ENCODE data around the gene HEATR5A.

The HEATR5A gene

DNA sequence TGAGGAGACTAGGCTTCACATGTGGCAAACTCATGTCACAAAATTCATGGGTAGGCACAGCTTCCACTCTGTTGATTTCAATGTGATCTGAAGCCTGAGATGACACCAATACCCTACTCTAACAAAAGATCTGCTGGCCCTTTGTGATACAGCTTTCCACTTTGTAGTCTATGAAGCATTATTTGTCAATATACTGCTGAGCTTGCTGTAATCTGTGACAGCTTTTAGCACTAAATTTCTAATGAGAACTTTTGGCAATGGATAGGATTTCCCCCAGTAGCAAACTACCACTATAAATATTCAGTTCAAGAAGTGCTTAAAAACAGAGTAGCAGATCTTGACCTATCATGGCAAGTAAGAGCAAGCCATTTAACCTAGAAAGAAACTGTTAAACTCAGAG is 5.6 kb upstream of the HEATR5A start:
- no peak for DNase-seq

DNA sequence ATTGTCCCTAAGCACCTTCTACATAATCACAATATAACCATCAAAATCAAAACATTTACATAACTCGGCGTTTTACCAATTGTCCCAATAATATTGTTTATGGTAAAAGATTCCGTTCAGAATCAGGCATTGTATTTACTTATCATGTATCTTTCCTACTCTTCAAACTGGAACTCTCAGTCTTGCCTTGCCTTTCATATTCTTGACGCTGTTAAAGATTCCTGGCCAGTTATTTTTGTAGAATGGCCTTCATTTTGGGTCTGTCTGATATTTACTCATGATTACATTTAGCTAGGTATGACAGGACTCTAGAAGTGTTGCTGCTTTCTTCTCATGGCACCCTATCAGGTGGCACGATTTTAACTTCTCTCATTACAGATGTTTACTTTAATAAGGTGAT is 850 bp upstream of the HEATR5A start:
- DNase-seq, result no peak

DNA sequence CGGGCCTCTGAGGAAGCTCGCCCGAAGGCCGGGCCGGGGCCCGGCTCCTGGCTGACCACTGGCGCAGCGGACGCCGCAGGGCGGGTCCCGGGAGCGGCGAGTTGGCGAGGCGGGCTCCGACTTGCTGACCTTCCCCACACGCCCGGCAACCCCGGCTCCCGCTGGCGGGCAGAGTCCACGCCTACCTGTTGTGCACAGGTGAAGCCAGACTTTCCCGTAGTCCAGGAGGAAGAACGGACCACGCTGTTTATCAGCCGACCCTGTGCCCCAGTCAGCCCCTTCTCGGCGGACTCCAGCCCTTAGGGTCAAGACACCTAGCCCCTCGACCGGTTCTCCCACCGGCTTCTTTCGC is 407 bp downstream of the HEATR5A start:
- peak; percentile 64 to 86 (median 78) for DNase-seq

DNA sequence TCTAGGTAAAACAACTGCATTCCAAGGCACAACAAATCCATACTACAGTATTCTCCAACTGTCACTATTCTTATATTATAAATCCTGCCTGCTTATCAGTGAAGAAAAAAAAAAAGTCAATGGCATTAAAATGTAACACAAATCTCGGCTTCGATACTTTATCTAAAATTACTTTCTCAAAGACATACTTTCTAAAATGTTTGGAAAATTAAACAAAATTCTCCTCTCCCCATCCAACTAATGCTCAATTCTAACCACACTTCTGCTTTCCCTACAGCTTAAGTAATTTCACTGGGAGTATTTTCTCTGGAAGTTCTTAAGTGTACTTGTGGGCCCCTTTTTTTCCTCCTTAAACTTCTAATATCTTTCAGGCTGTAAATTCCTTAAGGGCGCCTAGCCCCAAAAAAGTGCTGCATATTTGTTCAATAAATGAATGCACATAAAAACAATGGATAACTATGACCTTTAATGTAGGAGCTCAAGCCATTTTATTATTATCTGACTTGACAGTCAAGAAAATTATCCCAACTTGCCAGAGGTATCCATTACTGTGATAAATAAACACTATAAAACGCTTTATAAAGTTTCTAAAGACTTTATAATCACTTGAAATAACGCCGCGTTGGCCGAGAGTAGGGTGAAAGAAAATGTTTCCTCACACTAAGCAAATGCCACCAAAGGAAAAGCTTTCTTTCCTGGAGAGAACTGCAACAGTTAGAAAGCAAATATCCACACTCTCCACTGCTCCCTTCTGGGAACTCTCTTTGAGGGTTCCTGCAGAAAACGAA is 977 bp downstream of the HEATR5A start:
- DNase-seq, result peak in 1 of 3 experiments; percentile 46

DNA sequence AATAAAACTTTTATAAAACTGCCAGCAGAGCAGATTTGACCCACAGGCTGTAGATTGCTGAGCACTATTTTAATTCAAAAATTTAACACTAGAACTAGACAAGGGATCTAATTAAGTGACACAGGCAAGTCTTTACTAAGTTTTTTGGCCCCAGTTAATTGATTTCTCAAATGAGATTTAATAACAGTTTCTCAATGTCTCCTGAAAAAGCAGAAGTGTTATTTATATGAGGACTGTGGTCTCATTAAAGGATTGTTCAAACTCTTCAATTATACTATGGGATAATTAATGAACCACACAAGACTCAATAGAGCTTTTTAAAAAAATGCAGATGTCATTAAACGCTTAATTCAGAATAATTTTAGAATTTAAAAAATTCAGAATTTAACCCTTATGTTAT is 1.9 kb downstream of the HEATR5A start:
- no peak for DNase-seq

DNA sequence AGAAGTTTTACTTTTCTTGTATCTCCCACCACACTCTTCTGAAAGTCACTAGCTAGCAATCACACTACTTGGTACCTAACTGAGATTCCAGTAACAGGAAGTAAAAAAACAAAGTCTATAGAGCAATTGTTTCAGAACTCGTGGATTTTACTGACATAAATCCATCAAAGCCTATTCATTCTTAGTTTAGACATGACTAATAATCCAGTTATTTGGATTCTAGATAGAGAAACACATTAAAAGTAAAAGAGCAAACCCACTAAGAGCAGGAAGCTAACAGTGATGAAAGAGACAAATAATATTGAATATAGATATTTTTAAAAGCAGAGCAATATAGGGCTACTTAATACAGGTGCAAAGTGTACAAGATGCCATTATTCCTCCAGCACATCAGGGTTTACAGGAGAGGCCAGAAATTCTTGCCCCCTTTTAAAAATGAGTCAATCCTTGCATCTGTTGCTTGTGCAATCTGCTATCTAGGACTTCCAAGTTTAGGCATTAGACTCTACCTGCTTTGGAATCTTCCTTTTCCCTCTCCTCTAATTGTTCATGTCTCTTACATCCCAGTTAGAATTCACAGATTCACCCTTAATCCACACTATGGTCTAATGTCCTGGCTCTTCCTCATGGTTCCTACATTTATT is 6.0 kb downstream of the HEATR5A start:
- no peak for DNase-seq

DNA sequence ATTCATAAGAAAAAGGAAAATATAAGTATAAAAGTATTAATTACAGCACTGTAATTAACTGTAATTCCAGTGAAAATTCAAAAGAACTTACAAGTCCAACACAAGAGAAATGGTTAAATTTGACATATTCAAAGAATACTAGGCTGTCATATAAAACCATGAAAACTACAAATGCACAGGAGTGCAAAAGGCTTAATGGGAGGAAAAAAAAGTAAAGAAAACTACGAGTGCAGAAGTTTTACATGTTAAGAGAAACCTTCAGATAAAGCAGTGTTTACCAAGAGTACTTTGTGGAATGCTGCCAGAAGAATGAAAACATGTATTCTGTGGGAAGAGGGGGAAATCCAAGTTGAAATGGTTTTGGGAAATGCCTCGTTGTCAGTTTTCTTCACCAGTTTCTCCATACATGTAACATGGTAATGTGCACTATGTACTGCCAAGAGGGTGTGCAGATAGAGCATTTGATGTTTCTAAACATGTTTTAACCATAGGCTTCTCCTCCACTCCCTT is 9.1 kb downstream of the HEATR5A start:
- DNase-seq, result no peak

DNA sequence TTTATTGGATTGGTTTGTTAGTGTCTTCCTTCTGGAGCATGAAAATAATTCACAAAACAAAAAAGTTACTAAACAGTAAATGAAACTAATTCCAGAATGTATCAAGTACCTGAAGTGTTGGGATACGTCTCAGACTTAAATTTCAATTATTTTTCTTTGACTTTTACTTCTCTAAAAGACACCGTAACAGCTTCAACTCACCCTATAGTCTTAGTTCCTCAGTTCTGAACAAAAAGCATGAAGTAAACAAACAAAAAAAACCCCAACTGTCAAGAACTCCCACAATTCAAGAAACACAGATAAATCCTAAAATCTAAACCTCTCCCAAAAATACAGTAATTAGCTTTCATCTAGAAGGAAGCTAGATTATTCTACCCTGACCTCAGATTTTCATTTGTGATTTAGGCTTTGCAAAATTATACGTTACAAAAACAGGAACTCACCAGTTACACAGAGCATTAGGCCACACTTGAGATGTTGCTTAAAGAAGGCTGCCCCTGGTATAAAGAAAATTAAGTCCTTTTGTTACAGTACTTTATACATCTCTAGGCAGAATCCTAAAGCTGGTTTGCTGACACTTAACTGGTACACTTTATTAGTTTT is 10.2 kb downstream of the HEATR5A start:
- no peak for DNase-seq

DNA sequence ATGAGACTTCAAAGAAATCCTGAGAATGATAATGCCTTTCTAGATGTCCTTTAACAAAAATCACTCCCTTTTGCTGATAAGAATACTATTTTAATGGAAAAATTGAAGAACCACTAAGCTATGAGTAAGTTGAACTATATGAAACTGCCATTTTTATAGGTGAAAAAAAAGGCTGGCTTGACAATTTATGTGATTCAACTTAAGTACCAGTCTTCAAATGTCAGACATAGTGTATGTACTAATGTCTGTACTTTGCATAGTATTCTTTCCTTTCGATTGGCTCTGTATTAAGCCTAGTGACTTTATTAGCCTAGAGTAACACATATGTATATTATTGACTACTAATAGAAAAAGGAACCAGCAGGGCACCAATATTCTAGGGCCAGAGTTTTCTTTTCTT is 11.9 kb downstream of the HEATR5A start:
- DNase-seq, result no peak

DNA sequence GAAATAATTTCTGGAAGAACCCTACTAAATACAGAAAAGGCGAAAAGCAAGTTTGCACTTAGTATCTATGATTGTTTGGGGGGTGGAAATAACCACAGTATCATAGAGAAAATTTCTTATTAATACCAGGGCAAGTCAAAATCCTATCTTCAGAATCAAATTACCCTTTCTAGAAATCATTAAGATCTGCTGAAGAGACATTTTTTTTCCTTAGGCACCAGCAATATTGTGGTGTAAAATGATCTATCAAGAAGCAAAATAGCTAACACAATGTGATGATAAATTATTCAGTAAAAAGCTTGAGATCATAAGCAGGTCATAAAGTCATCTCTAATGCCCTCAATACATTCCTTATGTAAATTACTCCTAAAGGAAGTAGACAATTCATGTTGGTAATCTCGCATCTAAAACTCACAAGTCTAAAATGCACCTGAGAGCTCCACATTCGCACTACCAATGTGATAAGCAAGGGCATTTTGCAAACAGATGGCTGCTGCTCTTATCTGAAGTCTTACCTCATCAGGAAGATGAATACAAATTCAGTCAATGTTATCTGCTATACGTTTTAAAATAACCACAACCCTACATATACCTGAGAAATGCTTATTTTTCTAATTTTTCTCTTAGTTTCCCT is 14.6 kb downstream of the HEATR5A start:
- no peak for DNase-seq

DNA sequence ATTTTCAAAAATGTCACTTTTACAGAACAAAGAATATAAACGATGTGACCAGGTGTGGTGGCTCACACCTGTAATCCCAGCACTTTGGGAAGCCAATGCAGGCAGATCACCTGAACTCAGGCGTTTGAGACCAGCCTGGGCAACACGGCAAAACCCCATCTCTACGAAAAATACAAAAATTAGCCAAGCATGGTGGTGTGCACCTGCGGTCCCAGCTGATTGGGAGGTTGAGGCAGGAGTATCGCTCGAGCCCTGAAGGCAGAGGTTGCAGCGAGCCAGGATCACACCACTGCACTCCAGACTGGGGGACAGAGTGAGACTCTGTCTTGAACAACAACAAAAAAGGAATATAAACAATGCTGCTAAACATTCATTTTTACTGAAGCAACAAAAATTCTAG is 15.2 kb downstream of the HEATR5A start:
- no peak for DNase-seq

DNA sequence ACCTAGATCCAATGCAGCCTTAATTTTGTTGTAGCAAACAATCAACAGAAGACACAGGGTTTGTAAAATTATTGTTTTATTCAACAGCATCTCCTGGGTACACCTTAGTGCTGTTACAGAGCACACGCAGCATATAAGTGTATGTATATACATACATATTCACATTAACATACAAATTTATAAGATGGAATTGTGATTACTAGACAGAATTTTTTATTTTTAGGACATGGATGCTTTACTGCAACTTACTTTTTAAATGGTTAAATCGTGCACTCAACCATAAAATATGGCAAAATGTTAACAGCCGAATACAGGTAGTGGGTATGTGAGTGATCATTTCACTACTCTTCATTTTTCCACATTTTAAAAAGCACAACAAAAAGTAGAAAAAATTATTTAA is 16.6 kb downstream of the HEATR5A start:
- DNase-seq, result no peak

DNA sequence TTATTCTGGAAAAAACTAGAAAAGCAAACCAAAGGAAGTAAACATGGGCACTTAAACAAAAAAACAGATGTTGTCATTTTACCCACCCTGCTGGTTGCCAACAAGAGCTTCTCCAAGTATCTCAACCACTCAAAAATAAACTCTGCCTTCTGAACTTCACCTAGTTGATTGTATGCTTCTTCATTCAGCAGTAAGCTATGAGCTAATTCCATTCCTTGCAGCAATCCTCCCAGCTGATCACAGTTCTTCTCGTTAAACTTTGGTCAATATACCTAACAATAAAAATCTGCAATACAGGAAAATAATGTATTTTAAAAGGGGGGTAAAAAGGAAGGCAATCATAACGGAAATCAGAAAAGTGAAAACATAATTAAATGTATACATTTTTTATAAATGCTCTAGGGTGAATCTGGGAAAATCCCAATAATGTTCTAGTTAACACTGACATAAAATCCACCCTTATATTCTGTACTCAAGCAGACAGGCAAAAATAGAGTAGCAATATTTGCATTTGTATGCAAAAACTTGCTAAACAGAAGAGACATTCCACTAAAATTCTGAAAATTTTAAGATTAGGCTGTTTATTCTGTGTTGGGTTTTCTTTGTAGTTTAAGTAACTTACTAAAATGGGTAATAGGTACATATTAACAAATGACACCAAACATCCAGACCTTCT is 17.4 kb downstream of the HEATR5A start:
- no peak for DNase-seq

DNA sequence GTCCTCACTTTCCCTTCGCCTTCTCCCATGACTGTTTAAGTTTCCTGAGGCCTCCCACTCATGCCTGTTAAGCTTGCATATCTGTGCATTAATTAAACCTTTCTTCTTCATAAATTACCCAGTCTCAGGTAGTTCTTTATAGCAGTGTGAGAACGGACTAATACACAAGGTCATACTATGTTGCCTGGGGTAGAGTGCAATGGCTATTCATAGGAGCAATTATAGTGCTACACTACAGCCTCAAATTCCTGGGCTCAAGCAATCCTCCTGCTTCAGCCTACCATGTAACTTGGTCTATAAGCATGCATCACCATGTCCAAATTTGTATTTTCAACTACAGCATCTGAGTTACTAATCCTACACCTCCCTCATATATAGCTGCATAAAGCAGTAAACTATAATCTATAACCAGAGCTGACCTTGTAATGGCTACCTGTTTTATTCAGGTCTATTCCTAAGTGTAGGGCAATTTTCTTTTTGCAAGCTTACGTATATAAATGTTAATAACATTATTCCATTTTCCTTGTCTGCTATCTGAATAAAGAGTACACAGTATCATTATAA is 18.9 kb downstream of the HEATR5A start:
- DNase-seq, result no peak

DNA sequence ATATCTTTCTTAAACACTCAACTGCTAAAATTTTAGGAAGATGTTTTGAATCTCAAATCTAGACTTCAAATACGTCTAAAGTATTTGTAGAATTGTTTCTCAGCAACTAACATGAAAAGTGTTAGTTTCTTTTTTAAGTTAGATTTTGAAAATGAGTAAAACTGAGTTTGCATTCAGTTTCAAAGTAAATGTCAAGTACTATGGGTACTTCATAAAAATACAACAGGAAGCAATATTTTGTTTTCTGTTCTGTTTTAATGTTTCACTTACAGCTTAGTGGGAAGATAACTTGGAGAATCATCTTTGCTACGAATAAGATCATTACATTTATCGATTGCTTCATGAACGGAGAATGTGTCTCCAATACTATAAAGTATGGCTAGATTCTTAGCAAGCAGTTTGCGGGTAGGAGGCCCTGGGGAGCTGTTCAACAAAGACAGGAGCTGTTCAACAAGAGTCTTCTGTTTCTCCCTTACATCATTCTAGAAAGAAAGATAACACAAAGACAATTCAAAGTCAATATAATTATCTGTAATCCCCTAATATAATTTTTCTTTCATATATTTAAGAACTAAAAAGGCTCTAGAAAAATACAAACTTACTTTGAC is 20.2 kb downstream of the HEATR5A start:
- no peak for DNase-seq

DNA sequence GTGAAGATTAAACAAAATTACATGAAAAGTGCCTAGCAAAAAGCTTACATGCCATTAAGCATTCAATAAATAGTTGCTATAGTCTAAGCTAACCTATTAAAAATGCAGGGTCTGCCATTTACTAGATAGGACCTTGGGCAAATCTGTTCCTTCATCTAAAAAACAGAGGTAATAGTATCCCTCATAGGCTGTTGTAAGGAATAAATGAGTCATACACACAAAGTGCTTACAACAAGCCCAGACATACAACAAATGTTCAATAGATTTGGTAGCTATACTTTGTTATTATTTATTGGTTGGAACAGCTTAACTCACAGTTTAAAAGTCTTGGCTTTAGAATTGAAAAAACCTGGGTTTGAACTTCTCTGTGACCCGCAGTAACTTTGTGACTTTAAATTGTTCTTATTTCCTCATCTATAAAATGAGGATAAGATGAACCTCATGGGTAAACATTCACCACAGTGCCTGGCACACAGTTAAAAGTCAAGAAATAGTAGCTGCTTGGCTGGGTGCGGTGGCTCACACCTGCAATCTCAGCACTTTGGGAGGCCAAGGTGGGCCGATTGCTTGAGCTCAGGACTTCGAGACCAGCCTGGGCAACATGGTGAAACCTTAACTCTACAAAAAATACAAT is 24.7 kb downstream of the HEATR5A start:
- DNase-seq, result no peak

DNA sequence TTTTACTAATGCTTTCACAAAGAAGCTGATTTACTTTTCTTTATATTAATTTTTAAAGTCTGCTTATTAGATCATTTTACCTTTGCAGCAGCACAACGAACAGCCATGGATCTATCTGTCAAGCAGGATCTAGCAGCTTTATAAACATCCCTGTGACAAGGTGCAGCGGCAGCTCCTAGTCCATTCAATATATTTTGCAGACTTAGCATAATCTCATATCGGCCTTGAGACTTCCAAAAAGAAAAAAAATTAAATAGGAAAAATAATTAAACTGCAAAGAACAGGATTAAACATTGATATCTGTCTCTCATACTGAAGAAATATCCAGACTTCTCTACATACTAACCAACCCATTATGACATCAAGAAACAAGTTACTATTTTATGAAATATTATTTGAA is 25.2 kb downstream of the HEATR5A start:
- no peak for DNase-seq

DNA sequence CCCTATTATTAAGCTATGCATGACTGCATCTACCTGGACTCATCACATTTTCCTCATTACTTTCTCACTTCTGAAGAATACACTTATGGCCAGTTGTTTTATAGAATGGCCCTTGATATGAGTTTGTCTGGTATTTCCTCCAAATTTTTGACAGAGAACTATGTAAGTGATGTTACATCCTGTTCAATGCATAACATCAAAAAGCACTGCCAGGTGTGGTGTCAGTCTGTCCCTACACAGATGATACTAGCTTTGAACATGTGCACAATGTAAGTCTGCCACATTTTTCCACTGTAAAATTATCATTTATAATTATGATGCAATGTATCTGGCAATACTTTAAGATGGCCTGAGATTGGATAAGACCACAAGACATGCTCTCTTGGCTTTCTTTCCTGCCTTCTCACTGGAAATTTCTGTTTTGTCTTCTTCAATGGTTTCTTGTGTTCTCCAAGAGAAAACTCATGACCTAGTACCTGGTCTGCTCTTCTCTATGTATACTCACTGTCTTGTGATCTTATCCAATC is 28.3 kb downstream of the HEATR5A start:
- no peak for DNase-seq

DNA sequence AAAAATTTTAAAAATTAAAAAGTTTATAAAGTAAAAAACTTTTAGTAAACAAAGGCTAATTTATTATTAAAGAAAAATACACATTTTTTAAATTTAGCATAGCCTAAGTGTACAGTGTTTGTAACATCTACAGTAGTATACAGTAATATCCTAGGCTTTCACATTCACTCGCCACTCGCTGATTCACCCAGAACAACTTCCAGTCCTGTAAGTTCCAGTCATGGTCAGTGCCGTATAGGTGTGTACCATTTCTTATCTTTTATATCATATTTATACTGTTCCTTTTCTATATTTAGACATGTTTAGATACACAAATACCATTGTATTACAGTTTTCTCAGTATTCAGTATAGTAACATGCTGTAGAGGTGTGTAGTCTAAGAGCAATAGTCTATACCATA is 28.9 kb downstream of the HEATR5A start:
- DNase-seq, result no peak

DNA sequence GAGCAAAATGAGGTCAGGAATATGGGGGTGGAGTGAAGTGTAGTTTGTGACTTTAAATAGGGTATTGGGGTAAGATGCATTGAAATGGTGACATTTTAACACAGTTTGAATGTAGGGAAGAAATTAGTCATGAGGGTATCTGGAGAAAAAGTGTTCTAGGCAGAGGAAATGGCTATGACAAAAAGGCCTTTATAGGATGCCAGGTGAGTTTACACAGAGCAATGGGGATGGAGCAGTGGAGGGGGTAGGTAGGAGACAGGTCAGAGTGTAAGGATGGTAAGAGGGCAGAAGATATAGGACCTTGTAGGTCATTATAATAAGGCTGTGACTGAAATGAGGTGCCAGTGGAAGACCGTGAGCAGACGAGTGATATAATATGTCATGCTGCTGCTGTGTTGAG is 30.4 kb downstream of the HEATR5A start:
- DNase-seq, result no peak

DNA sequence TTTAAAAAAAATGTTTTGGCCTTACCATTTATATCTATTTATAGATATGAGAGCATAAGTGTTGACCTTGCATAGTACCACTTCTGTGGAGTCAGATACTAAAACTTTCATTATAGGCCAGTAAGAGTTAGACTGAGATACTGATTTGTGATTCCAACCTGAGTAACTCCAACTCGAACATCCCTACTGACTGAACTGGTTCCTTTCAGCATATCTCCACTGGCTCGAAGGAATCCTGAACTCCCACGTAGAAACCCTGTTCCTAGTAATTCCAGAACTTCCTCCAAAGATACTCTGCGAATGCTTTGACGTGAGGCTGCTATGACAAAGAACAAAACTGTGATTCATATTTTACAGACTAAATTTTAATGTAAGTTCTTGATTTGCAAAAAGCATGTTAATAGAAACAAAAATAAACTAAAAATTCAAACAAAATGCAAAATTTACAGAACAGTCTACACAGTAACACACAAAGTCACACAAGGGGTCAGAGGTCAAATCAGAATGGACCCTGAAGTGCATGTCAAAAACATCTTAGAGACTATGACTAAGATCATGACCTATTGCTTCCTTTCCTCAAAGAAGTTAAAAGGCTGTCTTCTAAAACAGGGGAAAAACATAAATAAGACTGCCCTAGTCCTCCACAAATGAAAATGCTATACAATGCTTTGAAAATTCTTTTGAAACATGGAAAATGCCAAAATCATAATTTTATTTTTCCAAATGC is 31.5 kb downstream of the HEATR5A start:
- DNase-seq, result no peak

Data from NCI-H1417 (cell line).